NB4 (cell line): ENCODE data around the gene JAKMIP3.

Experiments used
- MYC ChIP-seq: IDR thresholded peaks from 2 replicates; pipeline ENCODE4 v1.6.1; 2011; ENCODE audit warnings: low read depth, low read length
- POLR2A ChIP-seq: IDR thresholded peaks from 2 replicates; pipeline ENCODE4 v1.6.1; 2011; ENCODE audit warnings: mild to moderate bottlenecking; ENCODE audit not compliant: insufficient read length; ENCODE audit errors: extremely low read depth
- TF ChIP-seq, protein P1 (sequence below): IDR thresholded peaks from one replicate; pipeline ENCODE4 v1.5.1; 2012; ENCODE audit warnings: low read depth, low read length

DNA sequence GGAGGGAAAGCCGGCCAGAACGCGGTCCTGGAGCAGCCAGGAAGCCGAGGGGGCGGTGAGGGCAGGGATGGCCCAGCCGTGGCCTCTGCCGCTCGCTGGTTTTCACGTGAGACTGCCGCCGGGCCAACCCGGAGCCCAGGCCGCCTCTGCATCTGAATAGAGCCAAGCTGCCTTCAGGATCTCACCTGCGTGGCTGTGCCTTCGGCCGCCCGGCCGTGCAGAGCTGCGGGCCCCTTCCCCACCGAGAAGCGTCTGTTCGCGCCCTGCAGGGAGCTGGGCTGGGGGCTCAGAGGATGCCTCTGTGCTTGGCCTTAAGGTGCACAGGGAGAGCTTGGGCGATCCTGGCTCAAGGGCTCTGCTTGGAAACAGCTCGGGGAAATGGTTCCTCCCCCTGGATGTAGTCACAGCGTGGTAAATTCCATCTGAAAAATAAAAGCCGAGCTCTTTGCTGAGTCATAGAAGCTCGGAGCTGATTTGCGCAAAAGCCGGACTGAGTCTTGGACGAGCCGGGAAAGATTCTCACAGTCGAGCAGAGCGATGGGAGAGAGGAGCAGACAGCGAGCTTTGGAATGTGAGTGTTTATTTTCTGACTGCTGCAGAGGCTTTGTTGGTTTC is at the start of gene JAKMIP3:
- TF ChIP-seq POLR2A (no peak), MYC (no peak)
- TF ChIP-seq, protein P1, sequence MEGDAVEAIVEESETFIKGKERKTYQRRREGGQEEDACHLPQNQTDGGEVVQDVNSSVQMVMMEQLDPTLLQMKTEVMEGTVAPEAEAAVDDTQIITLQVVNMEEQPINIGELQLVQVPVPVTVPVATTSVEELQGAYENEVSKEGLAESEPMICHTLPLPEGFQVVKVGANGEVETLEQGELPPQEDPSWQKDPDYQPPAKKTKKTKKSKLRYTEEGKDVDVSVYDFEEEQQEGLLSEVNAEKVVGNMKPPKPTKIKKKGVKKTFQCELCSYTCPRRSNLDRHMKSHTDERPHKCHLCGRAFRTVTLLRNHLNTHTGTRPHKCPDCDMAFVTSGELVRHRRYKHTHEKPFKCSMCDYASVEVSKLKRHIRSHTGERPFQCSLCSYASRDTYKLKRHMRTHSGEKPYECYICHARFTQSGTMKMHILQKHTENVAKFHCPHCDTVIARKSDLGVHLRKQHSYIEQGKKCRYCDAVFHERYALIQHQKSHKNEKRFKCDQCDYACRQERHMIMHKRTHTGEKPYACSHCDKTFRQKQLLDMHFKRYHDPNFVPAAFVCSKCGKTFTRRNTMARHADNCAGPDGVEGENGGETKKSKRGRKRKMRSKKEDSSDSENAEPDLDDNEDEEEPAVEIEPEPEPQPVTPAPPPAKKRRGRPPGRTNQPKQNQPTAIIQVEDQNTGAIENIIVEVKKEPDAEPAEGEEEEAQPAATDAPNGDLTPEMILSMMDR: no peak
